GM19397 (cell line): ENCODE results near the gene TBXT.
A peak's percentile ranks its signal among the peaks of the same experiment; 100 is the strongest.
"Not testable (repeated sequence)": the region's sequence is repeated elsewhere in the genome, so short reads cannot be mapped to it uniquely, and the experiment has no call there.

Source experiments
- ATAC-seq: cut with Tn5 transposase; IDR thresholded peaks from one replicate; pipeline ENCODE4 v1.9.1; 2021; ENCODE audit warnings: mild to moderate bottlenecking, moderate library complexity; ENCODE audit not compliant: unreplicated experiment

The TBXT gene

GRCh38 chr6:166173281-166173951, 5.8 kb upstream of the TBXT start:
- no peak for ATAC-seq

- ATAC-seq: no peak
Observed at GRCh38 chr6:166172546-166172945, 4.9 kb upstream of the TBXT start.

- no peak for ATAC-seq
Observed at GRCh38 chr6:166169549-166170421, 2.1 kb upstream of the TBXT start.

- no peak for ATAC-seq
Observed at GRCh38 chr6:166168616-166169548, 1.2 kb upstream of the TBXT start.

GRCh38 chr6:166167258-166167731, 356 bp downstream of the TBXT start:
- ATAC-seq: no peak

GRCh38 chr6:166166314-166167257, 1.1 kb downstream of the TBXT start:
- ATAC-seq: no peak

GRCh38 chr6:166165558-166166313, 1.9 kb downstream of the TBXT start:
- no peak for ATAC-seq

- ATAC-seq: peak; percentile 75
Observed at GRCh38 chr6:166162599-166163342, 4.9 kb downstream of the TBXT start.

- ATAC-seq: no peak
Observed at GRCh38 chr6:166157930-166158617, 9.6 kb downstream of the TBXT start.

GRCh38 chr6:166156942-166157341, 10.7 kb downstream of the TBXT start:
- ATAC-seq: no peak

GRCh38 chr6:166153966-166154365, 13.7 kb downstream of the TBXT start:
- ATAC-seq: no peak

GRCh38 chr6:166152660-166153059, 15.0 kb downstream of the TBXT start:
- ATAC-seq: no peak

- ATAC-seq: no peak
Observed at GRCh38 chr6:166151798-166152197, 15.9 kb downstream of the TBXT start.

- ATAC-seq: no peak
Observed at GRCh38 chr6:166145751-166146150, 21.9 kb downstream of the TBXT start.

GRCh38 chr6:166143011-166143410, 24.6 kb downstream of the TBXT start:
- ATAC-seq: no peak

- ATAC-seq: no peak
Observed at GRCh38 chr6:166127624-166128472, 39.8 kb downstream of the TBXT start.

GRCh38 chr6:166123115-166123514, 44.5 kb downstream of the TBXT start:
- not testable (repeated sequence) for ATAC-seq
